GM21367 (cell line): ENCODE measurements around the gene NOP14.
"Not testable (repeated sequence)": the region's sequence is repeated elsewhere in the genome, so short reads cannot be mapped to it uniquely, and the experiment has no call there.

Experiments used
- ATAC-seq: cut with Tn5 transposase; IDR thresholded peaks from one replicate; pipeline ENCODE4 v1.9.1; 2021; ENCODE audit not compliant: unreplicated experiment

Gene NOP14

DNA sequence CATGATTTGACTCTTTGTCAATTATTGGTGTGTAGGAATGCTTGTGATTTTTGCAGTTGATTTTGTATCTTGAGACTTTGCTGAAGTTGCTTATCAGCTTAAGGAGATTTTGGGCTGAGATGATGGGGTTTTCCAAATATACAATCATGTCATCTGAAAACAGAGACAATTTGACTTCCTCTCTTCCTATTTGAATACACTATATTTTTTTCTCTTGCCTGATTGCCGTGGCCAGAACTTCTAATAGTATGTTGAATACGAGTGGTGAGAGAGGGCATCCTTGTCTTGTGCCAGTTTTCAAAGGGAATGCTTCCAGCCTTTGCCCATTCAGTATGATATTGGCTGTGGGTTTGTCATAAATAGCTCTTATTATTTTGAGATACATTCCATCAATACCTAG, 44.9 kb downstream of the NOP14 start:
- not testable (repeated sequence) for ATAC-seq

DNA sequence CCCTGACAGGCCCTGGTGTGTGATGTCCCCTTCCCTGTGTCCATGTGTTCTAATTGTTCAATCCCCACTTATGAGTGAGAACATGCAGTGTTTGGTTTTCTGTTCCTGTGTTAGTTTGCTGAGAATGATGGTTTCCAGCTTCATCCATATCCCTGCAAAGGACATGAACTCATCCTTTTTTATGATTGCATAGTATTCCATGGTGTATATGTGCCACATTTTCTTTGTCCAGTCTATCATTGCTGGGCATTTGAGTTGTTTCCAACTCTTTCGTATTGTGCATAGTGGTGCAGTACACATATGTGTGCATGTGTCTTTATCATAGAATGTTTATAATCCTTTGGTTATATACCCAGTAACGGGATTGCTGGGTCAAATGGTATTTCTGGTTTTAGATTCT, 46.5 kb downstream of the NOP14 start:
- ATAC-seq: not testable (repeated sequence)

DNA sequence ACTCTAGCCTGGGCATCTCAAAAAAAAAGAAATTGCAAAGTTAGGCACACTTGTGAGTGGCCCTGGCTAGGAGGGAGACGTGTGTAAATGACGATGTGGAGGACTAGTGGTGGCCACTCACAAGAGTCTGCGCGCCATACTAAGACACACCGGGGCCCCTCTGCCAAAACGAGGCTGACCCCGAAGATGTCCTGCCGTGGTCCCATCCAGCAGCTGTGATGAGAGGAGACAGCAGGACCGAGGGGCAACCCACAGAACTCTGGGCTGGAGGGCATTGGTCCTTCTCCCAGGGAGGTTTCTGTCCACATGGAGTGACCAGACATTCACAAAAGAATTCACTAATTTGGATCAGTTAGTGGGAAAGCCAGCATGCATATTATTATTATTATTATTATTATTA, 47.4 kb downstream of the NOP14 start:
- ATAC-seq: no peak

DNA sequence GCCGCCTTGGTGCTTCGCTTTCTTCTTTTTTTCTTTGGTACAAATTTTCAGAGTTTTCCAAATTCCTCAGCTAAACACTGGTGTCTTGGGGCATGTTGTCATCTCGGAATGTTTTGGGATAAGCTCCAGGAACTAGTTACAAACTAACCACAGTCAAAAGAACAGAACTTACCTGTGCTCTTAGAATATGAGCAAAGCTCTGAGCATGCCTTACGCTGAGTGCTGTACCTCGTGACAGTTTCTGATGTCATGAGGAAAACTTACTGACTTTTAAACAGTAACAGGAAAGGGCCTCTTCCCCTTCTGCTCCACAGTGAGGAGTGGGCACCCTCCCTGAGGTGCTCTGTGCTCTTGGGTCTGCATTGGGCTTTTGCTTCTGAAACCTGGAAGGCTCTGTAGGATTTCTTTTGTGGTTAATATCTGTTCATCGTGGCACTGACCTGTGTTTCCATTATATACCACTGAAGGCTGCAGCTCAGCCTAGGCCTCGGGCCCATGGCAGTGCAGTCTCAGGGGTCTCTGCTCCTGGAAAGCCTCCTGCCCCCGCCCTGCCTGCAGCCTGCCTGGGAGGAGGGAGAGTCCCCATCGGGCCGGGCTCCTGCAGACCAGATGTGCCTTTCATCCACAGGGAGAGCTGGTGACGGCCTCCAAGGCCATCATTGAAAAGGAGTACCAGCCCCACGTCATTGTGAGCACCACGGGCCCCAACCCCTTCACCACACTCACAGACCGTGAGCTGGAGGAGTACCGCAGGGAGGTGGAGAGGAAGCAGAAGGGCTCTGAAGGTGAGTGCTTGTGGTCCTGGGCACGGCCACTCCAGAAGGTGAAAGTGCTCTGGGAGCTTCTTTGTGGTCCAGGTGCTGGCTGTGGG, 48.7 kb downstream of the NOP14 start:
- no peak for ATAC-seq

DNA sequence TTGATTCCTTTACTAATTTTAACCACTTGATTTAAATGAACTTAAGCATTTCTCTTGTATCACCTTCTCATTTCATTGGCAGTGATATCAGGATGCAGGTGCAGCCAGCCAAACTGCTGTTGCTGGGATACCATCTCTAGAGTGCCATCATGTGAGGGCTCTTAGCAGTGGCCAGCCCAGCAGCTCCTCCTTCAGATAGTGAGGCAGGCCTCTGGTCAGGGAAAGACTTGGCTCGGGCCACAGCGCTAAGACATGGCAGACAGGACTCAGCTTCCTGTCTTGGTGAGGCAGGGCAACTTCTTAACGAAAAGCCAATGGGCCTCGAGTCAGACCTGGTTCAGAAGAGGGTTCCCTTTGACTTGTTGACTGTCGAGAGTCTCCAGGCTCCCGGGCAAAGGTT, 50.0 kb downstream of the NOP14 start:
- ATAC-seq: no peak

DNA sequence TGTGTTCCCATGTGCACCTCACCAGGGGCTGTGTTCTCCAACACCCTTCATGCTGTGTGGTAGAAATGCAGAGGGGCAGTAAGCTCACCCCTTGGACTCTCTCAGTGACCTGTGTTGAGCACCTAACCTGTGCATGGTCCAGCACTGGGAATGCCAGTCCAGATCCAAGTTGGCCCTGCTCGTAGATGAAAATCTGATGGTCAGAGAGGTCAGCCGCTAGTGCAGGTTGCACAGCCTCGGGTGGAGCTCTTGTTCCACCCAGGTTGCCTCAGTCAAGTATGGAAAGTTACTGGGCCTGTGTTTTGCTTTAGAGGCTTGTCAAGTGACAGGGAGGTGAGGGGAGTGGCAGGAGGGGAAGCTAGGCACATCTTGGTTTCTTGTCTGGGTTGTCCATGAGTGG, 51.3 kb downstream of the NOP14 start:
- ATAC-seq: no peak

DNA sequence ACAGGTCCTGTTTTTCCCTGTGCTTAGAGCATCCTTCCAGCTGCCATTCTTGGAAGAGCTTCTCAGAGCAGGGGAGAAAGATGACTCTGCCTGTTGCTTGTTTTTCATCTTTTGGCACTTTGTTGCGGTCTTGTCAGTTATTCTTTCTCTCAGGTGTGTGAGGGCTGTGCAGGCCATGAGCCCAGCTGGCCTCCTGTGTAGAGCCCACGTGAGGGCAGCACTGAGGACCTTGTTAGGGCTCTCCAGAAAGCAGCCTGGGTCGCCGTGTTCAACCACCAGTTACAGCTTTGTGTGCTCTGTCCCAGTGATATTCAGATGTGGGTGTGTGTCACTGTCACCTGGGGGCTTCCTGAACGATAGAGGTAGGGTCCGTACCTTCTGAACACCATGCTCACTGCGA, 52.8 kb downstream of the NOP14 start:
- no peak for ATAC-seq

DNA sequence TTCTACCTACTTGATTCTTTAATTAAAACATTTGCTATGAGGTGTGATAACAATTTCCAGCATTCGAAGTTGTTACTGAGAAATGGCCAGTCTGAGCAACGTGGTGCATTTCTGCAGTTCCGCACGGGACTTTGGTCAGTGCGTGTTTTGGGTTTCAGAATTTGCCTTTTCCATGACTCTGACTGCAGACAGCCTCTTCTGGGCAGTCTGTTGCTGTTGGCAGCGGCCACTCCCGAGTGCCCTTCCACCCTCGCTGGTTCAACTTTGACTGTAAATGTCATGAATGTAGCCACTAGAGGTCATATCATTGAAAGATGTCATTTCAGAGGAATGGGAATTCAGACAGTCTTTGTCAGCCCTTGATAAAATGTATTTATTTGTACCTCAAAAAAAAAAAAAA, 53.6 kb downstream of the NOP14 start:
- no peak for ATAC-seq

DNA sequence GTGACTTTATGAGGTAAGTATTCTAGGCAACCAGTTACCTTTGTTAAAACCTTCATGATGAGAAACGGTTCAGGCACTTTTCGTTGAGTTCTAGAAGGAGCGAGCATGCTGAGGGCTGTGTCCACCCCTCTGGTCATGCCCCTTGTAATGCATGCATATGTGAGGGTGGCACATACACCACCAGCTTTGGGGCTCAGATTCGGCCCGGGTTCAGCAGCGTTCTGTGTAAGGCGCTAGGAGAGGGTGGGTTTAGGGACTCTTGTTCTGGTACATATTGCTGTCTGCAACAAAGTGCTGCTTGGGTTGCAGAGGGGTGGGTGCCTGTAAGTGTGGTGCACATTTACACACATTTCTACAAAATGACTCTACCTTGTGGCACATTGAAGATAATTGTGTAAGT, 54.5 kb downstream of the NOP14 start:
- no peak for ATAC-seq

DNA sequence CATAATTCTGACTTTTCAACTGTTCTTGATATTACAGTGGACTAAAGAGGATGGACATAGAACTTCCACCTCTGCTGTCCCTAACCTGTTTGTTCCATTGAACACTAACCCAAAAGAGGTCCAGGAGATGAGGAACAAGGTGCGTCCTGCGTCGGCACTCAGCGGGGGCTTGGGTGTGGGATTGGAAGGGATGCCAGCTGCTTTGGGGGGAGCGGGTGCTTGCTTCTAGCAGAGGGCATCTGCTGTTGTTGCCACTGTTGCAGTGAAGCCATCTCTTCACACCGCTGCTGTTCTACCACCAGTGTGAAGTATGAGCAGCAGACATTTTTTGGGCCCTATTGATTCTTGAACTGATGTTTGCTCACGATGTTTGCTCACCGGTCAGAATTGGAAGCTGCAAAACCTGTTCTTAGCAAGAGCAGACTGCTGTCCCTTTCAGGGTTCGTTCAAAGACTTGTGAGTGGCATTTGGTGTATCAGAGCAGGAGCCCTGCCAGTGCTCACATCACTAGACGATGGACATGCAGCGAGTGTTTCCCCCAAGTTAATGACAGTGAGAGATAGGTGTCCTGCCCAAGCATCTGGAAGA, 55.4 kb downstream of the NOP14 start:
- ATAC-seq: no peak

DNA sequence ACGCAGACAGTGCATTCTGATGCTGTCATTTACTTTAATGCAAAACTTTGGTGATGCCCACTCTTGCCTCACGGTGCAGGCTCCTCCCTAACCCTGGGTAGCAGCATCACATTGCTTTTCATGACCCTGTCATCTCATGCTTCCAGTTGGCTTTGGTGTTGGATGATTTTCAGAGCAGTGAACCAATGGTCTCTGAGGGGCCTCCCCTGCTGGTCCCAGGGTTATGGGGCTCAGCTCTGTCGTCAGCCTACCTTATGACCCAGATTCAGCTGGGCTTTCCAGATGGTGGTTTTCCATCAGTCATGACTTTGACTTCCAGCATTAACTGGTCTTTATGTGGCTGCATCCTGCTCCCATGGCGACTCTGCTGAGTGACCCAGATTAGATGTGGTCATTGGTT, 56.0 kb downstream of the NOP14 start:
- no peak for ATAC-seq

DNA sequence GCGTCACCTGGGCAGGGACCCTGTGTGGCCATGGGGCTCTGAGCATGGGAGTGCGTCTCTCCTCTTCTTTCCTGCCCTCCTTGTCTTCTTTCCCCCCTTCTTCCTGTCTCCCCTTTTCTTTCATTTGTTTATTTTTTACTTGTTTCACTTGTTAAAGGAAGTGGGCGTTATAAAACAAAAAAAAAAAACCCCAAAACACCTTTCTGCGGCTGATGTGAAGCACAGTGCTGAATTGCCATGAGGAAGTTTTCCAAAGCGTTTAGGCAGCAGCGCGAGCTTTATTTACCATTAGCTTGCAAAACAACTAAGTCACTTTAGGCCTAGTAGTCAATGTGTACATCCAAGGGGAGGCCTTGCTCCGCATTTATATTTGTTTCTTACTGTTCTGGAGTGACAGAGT, 57.0 kb downstream of the NOP14 start:
- ATAC-seq: no peak

DNA sequence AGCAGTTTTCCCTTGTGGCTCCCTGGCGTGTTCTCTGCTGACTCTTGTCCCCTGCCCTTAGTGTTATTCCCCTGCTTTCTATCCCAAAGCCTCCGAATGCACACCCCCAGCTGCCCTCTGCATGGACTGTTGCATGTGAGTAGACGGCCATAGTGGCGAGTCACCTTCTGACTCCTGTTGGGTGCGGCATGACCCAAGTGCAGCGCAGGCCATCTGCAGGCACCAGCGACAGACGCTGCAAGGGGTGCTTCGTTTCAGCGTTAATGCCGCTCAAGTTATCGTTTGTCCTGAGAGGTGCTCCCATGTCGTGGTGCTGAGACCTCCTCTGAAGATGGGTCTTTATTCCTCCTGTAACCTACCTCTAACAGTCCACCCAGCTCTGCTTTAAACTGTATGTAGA, 57.7 kb downstream of the NOP14 start:
- ATAC-seq: no peak

DNA sequence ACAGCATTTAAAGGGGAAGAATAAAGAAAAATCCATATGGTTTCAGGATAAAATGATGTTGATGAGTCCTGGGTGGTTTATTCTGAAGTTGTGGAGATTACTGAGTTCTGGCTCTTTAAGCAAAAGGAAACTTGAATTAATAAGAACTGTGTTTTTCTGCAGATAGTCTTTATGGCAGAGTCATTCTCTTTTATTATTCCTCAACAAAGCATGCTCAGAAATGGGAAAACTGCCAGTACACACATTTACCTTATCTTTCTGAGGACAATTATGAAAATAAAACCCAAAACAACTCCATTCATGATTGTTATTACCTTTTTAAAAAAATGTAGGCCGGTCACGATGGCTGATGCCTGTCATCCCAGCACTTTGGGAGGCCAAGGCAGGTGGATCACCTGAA, 61.1 kb downstream of the NOP14 start:
- ATAC-seq: no peak

DNA sequence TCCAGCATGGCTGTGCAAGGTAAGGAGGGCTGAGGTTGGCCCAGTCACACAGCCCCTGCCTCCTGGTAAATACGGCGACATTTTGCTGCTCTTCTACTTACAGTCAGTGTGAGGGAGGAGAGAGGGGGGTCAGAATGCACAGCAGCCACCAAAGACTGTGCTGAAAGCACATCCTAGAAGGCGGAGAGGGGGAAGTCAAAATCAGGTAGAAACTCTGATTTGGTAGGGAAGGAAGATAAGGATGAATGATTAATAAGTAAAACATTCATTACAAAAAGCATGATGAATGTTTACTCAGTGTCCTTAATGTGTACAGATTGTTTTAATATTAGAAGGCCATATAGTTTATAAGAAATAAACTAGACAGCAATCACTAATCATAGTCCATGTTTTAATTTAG, 62.0 kb downstream of the NOP14 start:
- ATAC-seq: no peak

DNA sequence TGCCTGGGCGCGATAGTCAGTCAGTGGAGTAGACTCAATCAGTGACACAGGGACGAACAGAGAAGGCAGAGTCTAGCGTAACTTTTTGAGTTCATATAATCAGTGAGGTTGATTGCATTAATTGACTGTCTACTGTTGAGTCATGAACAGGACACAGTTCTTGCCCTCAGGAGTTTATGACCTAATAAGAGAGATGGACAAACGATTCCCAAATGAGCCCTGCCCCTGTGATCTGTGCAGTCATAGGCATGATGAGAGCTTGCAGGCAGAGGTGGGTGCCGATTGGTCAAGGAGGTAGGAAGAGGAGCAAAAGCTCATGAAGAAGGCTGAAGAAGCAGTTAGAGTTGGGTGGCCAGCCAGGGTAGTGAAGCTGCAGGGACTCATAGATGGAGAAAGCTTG, 62.5 kb downstream of the NOP14 start:
- ATAC-seq: no peak

DNA sequence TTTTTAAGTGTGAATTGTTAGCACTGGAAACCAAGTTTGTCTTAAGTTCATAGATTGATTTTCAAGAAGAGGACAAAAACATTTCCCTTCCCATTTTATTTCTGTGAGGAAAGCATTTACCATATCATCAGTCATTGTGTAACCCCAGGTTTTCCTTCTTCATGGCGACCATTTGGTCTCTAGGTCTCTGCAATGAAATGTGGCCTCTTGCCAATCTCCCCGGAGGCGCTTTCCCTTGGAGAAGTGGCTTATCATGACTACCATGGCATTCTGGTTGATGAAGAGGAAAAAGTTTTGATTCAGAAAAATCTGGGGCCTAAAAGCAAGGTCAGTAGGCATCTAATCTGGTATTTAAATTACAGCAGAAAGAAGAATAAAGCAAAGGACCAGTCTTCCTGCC, 65.2 kb downstream of the NOP14 start:
- no peak for ATAC-seq

DNA sequence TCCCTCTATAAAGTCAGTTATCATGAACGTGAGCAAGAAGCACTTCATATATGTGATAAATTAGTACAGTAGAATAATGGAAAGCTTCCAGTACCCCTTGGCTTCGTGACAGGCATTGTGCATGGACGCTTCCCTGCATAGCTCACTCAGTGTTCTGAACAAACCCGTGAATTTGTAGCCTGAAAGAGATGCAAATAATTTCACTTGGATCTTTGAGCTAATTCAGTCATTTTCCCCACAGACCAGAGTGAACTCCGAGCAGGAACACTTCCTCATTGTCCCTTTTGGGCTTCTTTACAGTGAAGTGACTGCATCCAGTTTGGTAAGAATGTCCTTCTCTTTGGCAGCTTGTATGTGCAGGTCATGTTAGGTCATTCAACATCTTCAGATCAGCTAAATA, 69.4 kb downstream of the NOP14 start:
- ATAC-seq: no peak

DNA sequence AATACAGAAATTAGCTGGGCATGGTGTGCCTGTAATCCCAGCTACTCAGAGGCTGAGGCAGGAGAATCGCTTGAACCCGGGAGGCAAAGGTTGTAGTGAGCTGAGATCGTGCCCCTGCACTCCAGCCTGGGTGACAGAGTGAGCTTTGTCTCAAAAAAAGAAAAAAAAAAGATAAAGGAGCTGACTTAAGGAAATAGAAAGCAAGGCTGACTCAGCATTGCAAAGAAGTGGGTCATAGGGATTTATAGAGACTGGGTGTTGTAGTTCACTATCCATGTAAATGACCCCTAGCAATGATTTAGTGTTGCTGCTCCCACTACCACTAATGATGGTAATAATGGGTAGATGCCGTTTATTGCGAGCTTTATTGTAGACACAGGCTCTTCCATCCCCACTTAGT, 71.9 kb downstream of the NOP14 start:
- ATAC-seq: no peak

DNA sequence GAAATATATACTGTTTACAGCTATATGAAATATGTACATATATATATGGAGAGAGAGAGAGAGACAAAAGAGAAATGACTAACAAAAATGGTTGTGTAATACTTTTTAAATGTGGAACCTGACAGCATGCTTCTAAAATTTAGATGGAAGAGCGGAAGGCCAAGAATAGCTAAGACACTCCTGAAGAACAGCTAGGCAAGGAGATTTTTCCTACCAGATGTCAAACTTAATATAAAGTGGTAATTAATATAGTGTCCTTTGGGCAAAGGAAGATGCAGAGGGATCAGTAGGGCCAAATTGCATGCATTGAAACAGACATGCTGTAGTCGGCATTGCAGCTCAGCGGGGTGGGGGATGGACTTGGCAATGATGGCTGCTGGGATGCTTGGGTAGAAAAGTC, 74.3 kb downstream of the NOP14 start:
- no peak for ATAC-seq
